HG02588 (cell line): ENCODE measurements around the gene STK32B.
"Not testable (repeated sequence)": the region's sequence is repeated elsewhere in the genome, so short reads cannot be mapped to it uniquely, and the experiment has no call there.

Source experiments
- ATAC-seq: cut with Tn5 transposase; IDR thresholded peaks from one replicate; pipeline ENCODE4 v1.9.1; 2021; ENCODE audit warnings: mild to moderate bottlenecking, moderate library complexity; ENCODE audit not compliant: unreplicated experiment

The STK32B gene

GRCh38 chr4:5203309-5203992 lies 152.2 kb downstream of the STK32B start:
- ATAC-seq: no peak

- no peak for ATAC-seq
Observed at GRCh38 chr4:5203993-5204310, 152.7 kb downstream of the STK32B start.

- ATAC-seq: no peak
Observed at GRCh38 chr4:5204781-5205180, 153.5 kb downstream of the STK32B start.

- no peak for ATAC-seq
Observed at GRCh38 chr4:5206016-5206790, 154.9 kb downstream of the STK32B start.

- no peak for ATAC-seq
Observed at GRCh38 chr4:5209862-5210261, 158.6 kb downstream of the STK32B start.

GRCh38 chr4:5211282-5211839 lies 160.1 kb downstream of the STK32B start:
- ATAC-seq: no peak

GRCh38 chr4:5212255-5213013 lies 161.2 kb downstream of the STK32B start:
- no peak for ATAC-seq

GRCh38 chr4:5213087-5213595 lies 161.9 kb downstream of the STK32B start:
- no peak for ATAC-seq

- no peak for ATAC-seq
Observed at GRCh38 chr4:5215321-5215720, 164.0 kb downstream of the STK32B start.

GRCh38 chr4:5217421-5217820 lies 166.1 kb downstream of the STK32B start:
- ATAC-seq: no peak

GRCh38 chr4:5218376-5219069 lies 167.2 kb downstream of the STK32B start:
- no peak for ATAC-seq

GRCh38 chr4:5220028-5220427 lies 168.7 kb downstream of the STK32B start:
- no peak for ATAC-seq

GRCh38 chr4:5222047-5222446 lies 170.8 kb downstream of the STK32B start:
- no peak for ATAC-seq

GRCh38 chr4:5222951-5223350 lies 171.7 kb downstream of the STK32B start:
- no peak for ATAC-seq

GRCh38 chr4:5224340-5224739 lies 173.1 kb downstream of the STK32B start:
- no peak for ATAC-seq

- no peak for ATAC-seq
Observed at GRCh38 chr4:5232549-5232948, 181.3 kb downstream of the STK32B start.

- no peak for ATAC-seq
Observed at GRCh38 chr4:5237086-5237660, 185.9 kb downstream of the STK32B start.

GRCh38 chr4:5238173-5238572 lies 186.9 kb downstream of the STK32B start:
- ATAC-seq: no peak

- not testable (repeated sequence) for ATAC-seq
Observed at GRCh38 chr4:5247061-5247460, 195.8 kb downstream of the STK32B start.

GRCh38 chr4:5247735-5248134 lies 196.5 kb downstream of the STK32B start:
- ATAC-seq: no peak
